ENCODE results near the gene SLC6A13. TPM values are rescaled to one million over a fixed set of nuclear protein-coding genes. Genes with fewer than 3 reads are reported as not detected.

SLC6A13 gene
- total RNA-seq, 2 experiments from 2014 or later: 0.09 TPM; not detected in 1

GRCh38 chr12:254912-255311 is 7.7 kb downstream of the SLC6A13 start:
- Histone ChIP-seq H3K79me2 (ENCODE audit: insufficient read depth, low read depth, low read length) (no peaks in the 10 kb centered on the region), H3K27ac (ENCODE audit: low read depth, low read length, poor library complexity, severe bottlenecking) (no peak overlapping the region), H3K4me3 (ENCODE audit: low read depth, low read length, poor library complexity, severe bottlenecking) (no peak overlapping the region), H4K20me1 (ENCODE audit: insufficient read depth, low read length) (no peaks in the 10 kb centered on the region), H3K9me2 (ENCODE audit: insufficient read depth, low read length) (no peaks in the 10 kb centered on the region), H3K4me2 (ENCODE audit: low read length) (no peak overlapping the region), H3K9me3 (ENCODE audit: low read length) (no peaks in the 10 kb centered on the region), H3K36me3 (ENCODE audit: insufficient read depth, low read length) (no peaks in the 10 kb centered on the region), H3K4me1 (ENCODE audit: insufficient read depth, low read length, poor library complexity, severe bottlenecking) (no peaks in the 10 kb centered on the region), H2AFZ (ENCODE audit: low read length) (no peak overlapping the region)
- ChIA-PET CTCF (ENCODE audit: unreplicated experiment) (no interaction called here), POLR2A (no interaction called here)
- TF ChIP-seq CTCF (conservative IDR thresholded peaks at IDR 0.05; ENCODE audit: low read length): no peak
- BruUV-seq (replicated peaks): no TSS peak
- intact Hi-C loops (cut with micrococcal nuclease; ENCODE audit: unreplicated experiment): no loop called here
- DNase-seq (ENCODE audit: low spot score): no peak

- no peaks in the 10 kb centered on the region for H3K9me3 ChIP-seq (ENCODE audit: low read length)
- no peak overlapping the region for H2AFZ ChIP-seq (ENCODE audit: low read length)
- H3K27ac ChIP-seq (ENCODE audit: low read depth, low read length, poor library complexity, severe bottlenecking): no peak overlapping the region
- DNase-seq (ENCODE audit: low spot score): no peak
- no peak overlapping the region for H3K4me3 ChIP-seq (ENCODE audit: low read depth, low read length, poor library complexity, severe bottlenecking)
- no peaks in the 10 kb centered on the region for H3K79me2 ChIP-seq (ENCODE audit: insufficient read depth, low read depth, low read length)
- intact Hi-C loops (cut with micrococcal nuclease; ENCODE audit: unreplicated experiment): no loop called here
- H3K36me3 ChIP-seq (ENCODE audit: insufficient read depth, low read length): no peaks in the 10 kb centered on the region
- no peaks in the 10 kb centered on the region for H4K20me1 ChIP-seq (ENCODE audit: insufficient read depth, low read length)
- no peaks in the 10 kb centered on the region for H3K9me2 ChIP-seq (ENCODE audit: insufficient read depth, low read length)
- H3K4me2 ChIP-seq (ENCODE audit: low read length): no peak overlapping the region
- BruUV-seq (replicated peaks): no TSS peak
- POLR2A ChIA-PET: no interaction called here
- CTCF ChIA-PET (ENCODE audit: unreplicated experiment): no interaction called here
- no peaks in the 10 kb centered on the region for H3K4me1 ChIP-seq (ENCODE audit: insufficient read depth, low read length, poor library complexity, severe bottlenecking)
- TF ChIP-seq CTCF (conservative IDR thresholded peaks at IDR 0.05; ENCODE audit: low read length): no peak
- no peak for TF ChIP-seq EZH2phosphoT487 (IDR thresholded peaks at IDR 0.05; ENCODE audit: borderline replicate concordance, low read depth, low read length)
Measured at GRCh38 chr12:254039-254438, 8.6 kb downstream of the SLC6A13 start.

GRCh38 chr12:253116-253831 is 9.4 kb downstream of the SLC6A13 start:
- no TSS peak for BruUV-seq (replicated peaks)
- H3K4me1 ChIP-seq (ENCODE audit: insufficient read depth, low read length, poor library complexity, severe bottlenecking): no peaks in the 10 kb centered on the region
- no peak overlapping the region for H3K4me2 ChIP-seq (ENCODE audit: low read length)
- POLR2A ChIA-PET: interaction anchor here (0.5 kb wide), 1 partner anchor 225 kb away, joined by 6 read pairs; no protein-coding TSS in a partner anchor
- no peaks in the 10 kb centered on the region for H3K36me3 ChIP-seq (ENCODE audit: insufficient read depth, low read length)
- CTCF ChIA-PET (ENCODE audit: unreplicated experiment): no interaction called here
- H3K79me2 ChIP-seq (ENCODE audit: insufficient read depth, low read depth, low read length): no peaks in the 10 kb centered on the region
- TF ChIP-seq EZH2phosphoT487 (IDR thresholded peaks at IDR 0.05; ENCODE audit: borderline replicate concordance, low read depth, low read length) (no peak), CTCF (conservative IDR thresholded peaks at IDR 0.05; ENCODE audit: low read length) (no peak)
- no peaks in the 10 kb centered on the region for H4K20me1 ChIP-seq (ENCODE audit: insufficient read depth, low read length)
- H3K9me3 ChIP-seq (ENCODE audit: low read length): no peaks in the 10 kb centered on the region
- no peak overlapping the region for H3K4me3 ChIP-seq (ENCODE audit: low read depth, low read length, poor library complexity, severe bottlenecking)
- intact Hi-C loops (cut with micrococcal nuclease; ENCODE audit: unreplicated experiment): no loop called here
- 0 out of 2 replicates have a peak, but pooled peaks cover 4% of the 10 kb centered on the region for H3K9me2 ChIP-seq (ENCODE audit: insufficient read depth, low read length)
- no peak for DNase-seq (ENCODE audit: low spot score)
- no peak overlapping the region for H3K27ac ChIP-seq (ENCODE audit: low read depth, low read length, poor library complexity, severe bottlenecking)
- H2AFZ ChIP-seq (ENCODE audit: low read length): no peak overlapping the region

Measured in OCI-LY7 (cell line).